NCI-H526 treated with DMSO at 0.1 percent for 48 hours (cell line): Measurements from ENCODE around the gene GPLD1.
"Not testable (repeated sequence)": the region's sequence is repeated elsewhere in the genome, so short reads cannot be mapped to it uniquely, and the experiment has no call there.

Source experiments
- DNase-seq: peaks from one replicate; lab custom pipeline; 2025; lab: John Stamatoyannopoulos, UW

Gene GPLD1, protein sequence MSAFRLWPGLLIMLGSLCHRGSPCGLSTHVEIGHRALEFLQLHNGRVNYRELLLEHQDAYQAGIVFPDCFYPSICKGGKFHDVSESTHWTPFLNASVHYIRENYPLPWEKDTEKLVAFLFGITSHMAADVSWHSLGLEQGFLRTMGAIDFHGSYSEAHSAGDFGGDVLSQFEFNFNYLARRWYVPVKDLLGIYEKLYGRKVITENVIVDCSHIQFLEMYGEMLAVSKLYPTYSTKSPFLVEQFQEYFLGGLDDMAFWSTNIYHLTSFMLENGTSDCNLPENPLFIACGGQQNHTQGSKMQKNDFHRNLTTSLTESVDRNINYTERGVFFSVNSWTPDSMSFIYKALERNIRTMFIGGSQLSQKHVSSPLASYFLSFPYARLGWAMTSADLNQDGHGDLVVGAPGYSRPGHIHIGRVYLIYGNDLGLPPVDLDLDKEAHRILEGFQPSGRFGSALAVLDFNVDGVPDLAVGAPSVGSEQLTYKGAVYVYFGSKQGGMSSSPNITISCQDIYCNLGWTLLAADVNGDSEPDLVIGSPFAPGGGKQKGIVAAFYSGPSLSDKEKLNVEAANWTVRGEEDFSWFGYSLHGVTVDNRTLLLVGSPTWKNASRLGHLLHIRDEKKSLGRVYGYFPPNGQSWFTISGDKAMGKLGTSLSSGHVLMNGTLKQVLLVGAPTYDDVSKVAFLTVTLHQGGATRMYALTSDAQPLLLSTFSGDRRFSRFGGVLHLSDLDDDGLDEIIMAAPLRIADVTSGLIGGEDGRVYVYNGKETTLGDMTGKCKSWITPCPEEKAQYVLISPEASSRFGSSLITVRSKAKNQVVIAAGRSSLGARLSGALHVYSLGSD

DNA sequence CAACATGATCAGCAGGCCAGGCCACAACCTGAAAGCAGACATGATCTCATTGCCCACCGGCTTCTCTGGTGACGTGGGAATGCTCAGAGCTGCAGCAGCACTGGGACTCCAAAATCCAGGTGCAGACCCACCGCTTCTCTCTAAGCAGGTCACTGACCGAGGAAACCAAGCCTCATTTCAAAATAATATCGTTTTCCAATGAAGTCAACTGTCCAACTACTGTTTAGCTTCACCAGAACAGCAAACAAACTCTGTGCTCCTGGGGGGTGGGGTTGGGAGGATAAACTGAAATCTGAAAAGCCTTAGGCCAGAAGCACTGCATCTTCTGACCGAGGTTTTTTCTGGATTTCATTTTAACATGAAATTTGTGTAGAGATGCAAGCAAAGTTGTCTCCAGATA lies at the start of gene GPLD1:
Gene GPLD1, minus strand, starts transcription at position 109 of the 400 bp plus-strand sequence. Its CDS starts 67 bp downstream, at position 42.
- DNase-seq, result no peak

DNA sequence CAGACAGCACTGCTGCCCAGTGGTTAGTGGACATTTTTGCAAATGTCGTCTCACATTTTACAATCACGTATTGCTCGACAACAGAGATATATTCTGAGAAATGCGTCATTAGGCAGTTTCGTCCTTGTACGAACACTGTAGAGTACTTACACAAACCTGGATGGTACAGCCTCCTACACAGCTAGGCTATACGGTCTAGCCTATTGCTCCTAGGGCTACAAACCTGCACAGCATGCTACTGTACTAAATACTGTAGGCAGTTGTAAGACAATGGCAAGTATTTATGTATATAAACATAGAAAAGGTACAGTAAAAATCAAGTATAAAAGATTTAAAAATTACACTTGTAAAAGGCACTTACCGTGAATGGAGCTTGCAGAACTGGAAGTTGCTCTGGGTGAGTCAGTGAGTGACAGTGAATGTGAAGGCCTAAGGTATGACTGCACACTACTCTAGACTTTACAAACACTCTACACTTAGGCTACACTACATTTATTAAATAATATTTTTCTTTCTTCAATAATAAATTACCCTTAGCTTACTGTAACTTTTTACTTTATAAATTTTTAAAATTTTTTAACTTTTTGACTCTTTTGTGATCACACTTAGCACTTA lies 48.5 kb upstream of the GPLD1 start:
- DNase-seq, result no peak

DNA sequence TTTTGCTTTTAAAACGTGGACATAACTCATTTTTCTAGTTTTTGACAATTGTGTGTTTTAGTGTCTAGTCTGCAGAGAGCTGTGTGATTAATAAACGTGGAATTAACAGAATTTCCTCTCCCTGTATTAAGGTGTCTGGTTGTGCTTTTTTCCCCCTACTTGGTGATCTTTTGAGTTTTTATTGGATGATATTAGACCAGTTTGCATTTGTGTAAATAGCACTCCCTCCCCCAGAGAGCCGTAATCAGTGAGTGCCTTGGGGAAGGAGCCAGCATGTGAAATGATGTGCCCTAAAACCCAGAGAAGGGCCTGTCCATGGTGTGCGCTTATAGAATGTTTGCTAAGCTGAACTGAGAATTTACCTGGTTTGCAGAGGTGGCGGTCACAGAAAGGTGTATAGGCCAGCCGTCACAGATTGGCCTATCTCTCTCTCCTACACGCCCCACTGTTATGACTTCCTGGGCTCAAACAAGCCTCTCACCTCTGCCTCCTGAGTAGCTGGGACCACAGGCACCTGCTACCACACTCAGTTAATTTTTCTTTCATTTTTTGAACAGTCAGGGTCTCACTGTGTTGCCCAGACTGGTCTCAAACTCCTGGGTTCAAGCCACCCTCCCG lies 47.8 kb upstream of the GPLD1 start:
- no peak for DNase-seq

DNA sequence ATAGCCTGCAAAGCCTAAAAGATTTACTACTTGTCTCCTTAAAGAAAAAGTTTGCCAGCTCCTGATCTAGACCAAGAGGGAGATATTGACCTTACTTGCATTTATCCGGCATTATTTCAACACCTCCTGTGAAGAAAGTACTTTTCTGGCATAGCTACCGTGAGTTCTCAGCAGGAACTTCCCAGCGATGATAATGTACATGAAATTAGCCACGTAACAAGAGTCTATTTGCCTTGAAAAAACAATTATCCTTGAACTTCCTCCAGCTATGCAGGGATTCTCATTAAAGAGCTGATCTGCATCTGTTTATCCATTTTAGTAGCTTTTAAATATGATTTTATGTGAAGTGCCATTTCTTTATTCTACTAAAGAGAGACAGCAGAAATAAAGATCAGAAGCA lies 47.1 kb upstream of the GPLD1 start:
- DNase-seq, result no peak

DNA sequence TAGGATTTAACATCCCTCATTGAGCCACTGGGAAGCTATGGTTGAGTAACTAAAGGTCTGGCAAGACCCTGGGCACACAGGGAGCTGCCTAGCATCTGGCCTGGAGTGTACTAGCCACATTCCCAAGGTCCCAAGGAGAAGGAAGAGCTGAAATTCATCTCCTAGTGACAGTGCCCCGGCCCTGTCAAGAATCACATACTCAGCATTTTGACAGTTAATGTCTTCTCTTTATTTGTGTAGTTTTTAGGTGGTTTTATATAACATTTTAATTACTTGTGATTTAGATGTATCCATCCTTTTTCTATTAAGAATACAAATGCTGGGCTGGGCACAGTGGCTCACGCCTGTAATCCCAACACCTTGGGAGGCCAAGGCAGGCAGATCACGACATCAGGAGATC lies 45.8 kb upstream of the GPLD1 start:
- no peak for DNase-seq

DNA sequence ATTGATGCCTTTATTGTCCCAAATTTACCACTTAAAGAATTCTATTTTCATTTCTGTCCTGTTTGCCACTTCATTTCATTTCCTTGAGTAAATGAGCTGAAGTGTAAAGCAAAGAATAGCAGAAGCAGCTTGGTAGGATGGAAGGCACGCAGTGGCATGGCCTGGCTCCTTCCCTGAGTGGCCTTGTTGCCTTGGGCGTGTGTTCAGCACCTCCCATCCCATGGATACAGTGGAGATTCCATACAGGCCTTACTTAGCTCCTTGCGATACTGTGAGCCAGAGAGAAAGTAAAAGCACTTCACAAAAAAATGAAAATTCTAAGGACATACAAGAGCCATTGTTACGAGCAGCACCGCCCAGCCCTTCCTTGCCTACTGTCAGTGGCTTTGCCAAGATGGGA lies 45.0 kb upstream of the GPLD1 start:
- no peak for DNase-seq

DNA sequence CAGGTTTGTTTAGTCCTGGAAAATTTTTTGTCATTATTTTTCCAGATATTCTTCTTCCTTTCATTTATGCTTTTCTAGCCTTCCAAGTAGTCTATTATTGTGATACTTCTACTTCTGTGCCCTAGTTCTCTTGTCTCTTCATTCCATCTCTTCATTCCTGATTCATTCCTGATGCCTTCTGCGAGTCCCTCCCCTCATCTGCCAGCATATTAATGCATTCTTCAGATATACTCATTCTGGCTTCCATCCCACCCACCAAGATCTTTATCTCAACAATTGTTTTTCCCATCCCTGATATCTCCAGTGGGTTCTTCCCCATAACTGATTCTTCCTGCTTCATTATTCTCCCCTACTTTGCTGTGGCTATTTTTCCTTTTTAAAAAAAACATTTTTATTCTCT lies 40.6 kb upstream of the GPLD1 start:
- DNase-seq, result no peak

DNA sequence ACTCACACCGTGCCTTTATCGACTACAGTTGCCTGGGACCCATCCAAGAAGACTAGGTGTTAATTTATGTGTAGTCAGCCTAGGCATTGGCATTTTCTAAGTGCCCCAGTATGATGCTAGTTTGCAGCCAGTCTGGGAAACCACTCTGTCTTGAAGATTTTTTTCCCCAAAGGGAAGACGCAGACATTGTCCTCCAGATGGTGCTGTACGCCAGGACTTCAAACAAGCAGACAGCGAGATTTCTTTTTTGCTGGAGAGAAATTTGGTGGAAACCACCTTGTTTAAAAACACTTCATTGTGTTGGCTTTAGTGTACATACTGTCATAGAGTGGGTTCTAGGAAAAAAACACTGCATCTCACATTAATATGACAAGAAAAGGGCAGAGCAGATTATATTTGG lies 35.4 kb upstream of the GPLD1 start:
- DNase-seq, result no peak

DNA sequence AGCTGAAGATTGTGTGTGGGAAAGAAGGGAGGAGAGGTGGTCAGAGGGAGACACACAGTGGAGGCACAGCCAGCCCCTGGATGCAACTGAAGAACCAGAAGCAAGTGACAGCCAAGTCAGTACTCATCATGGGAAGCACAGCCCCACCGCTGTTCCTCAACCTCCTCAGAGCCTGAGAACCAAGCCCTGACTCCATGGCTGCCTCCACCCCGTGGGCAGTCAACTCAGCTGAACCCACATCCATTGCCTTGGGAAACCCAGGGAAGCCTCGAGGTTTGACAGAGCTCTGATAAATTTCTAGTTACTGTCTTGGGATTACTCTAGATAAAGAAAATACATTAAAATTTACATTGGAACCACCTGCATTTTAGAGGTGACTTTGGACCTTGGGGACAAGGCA lies 35.0 kb upstream of the GPLD1 start:
- DNase-seq, result no peak

DNA sequence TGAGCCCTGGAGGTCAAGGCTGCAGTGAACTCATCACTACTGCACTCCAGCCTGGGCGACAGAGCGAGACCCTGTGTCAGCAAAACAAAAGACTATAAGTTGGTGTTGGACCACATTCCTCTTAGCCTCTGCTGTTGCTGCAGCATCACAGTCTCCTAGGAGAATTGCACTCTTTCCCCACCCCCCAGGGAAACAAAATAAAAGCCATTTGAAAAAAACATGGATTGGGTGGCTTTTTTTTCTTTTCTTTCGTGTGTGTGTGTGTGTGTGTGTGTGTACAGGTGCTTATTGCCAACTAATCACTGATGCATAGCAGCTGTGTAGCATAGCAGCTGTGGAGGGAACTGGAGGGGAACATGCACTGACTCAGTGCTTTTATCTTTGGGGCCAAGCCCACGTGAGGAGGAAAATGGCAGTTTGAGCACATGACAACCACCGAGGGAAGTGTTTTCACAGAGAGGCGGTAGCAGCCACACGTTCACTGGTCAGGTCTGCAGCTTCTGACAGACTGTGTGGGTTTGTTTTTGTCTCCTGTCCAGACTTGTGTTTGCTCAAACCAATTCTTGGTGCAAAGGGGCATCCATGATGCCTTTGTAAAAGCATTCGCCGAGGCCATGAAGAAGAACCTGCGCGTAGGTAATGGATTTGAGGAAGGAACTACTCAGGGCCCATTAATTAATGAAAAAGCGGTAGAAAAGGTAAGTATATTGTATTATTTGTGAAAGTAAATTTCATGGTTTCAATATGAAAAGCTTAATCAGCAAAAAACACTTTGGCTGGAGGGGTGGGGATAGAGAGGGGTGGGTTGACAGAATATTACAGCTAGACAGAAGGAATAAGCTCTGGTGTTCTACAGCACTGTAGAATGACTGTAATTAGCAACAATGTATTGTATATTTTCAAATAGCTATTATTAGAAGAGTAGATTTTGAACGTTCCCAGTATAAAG lies 33.1 kb upstream of the GPLD1 start:
- peak; percentile 6 for DNase-seq

DNA sequence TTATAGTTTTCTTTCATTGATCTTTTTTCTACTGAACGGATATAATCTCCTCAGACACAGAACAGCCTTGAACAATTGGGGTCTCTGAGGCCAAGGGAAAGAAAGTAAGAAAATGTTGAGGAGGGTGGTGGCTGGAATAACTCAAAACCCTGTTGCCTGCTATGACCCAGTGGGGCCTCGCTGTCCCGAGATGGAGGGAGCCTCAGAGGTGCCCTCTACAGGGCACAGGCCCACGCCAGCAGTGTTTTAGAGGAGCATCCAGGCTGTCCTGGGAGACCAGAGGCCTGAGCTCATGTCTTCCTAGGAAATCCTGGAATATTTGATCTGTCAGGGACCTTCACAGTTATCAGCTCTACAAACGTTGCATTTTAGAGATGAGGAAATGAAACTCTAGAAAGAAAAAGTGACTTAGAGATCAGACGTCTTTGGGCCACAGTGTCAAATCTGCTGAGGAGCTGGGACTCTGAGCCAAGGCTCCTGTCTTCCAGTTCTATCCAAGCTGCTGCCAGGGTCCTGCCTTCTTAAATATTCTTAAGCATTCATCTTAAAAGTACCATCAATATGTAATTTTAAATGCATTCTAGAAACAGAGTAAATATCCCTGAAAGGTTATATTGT lies 31.7 kb upstream of the GPLD1 start:
- no peak for DNase-seq

DNA sequence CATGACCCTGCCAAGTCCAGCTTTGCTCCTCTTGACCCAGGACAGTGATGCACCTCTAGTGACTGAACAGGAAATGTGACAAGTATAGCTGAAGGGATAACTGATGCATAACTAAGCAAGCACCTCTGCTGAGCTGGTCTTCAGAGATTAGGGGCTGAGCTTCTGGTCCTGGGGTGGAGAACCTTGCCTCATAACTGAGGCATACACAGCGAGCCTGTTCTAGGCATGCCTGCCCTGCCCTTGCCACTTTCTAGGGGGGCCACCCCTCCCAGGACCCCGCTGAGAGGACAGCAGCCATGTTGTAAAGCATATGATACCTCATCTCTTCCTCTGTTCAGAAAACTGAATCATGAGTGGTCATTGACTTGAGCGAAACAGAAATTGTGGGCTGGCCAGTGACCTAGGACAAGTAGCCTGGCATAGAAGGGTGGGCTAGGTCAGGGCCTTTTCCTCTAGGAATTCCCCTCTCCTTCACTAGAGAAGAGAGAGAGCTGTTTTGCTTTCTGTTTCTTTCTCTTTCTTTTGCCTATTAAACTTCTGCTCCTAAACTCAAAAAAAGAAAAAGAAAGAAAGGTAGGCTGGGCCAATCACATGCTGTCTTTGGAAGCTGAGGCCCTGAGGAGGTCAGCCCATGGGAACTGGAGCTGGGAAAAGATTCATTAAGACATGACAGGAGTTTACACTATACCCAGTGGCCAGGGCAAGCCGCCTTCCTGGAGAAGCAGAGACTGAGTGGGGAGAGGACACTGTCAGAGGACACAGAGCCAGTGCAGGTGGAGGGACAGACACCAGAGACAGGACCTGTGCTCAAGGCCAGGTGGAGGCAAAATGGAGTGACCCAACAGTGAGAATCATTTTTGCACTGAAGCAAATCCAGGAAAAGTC lies 28.5 kb upstream of the GPLD1 start:
- DNase-seq, result no peak

DNA sequence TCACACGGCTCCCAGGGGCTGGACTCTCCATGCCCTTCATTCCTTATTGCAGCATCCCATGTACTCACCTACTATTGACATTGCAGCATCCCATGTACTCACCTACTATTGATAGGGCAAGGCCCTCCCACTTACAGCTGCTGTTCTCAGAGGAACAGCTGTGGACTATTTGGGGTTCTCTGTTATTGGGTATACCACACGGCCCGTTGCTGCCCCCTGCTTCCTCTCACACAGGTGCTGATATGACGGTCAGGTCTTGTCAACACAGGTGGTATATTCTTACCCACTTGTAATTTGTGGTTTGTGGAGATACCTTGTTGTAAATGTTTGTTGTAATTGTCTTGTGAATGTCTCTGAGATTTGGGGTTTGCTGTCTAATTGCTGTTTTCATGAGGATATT lies 24.2 kb upstream of the GPLD1 start:
- DNase-seq, result no peak

DNA sequence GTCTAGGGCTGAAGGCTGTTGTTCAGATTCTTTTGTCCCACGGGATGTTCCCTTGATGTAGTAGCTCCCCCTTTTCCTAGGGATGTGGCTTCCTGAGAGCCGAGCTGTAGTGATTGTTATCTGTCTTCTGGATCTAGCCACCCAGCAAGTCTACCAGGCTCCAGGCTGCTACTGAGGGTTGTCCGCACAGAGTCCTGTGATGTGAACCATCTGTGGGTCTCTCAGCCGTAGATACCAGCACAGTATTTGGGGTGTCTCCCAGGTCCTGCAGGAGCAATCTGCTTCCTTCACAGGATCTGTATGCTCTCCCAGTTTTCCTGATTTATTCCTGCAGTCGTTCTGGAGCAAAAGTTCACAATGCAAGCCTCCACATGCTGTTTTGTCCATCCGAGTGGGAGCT lies 22.6 kb upstream of the GPLD1 start:
- not testable (repeated sequence) for DNase-seq

DNA sequence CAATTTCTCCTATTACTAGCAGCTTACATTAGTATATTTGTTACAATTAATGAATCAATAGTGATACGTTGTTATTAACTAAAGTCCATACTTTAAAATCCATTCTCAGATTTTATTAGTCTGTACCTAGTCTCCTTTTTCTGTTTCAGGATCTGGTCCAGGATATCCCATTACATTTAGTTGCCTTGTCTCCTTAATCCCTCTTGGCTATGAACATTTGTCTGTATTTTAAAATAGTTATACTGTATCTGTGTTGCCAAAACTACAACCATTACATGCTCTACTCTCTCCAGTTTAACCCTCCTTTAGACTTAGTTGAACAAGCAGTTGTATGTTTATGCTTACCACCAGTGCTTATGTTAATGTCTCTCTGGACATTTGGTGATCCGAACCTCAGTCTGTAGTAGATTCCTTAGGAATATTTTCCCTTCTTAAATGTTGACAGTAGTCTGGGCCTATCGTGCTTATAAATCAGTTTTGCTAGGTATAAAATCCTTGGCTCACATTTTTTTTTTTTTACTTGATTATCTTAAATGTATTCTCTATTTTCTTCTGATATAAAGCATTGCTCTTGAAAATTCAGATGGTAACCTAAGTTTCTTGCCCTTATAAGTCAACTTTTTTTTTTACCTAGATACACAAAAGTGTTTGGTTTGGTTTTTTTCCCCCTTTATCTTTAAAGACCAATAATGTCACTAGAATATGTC lies 17.6 kb upstream of the GPLD1 start:
- no peak for DNase-seq

DNA sequence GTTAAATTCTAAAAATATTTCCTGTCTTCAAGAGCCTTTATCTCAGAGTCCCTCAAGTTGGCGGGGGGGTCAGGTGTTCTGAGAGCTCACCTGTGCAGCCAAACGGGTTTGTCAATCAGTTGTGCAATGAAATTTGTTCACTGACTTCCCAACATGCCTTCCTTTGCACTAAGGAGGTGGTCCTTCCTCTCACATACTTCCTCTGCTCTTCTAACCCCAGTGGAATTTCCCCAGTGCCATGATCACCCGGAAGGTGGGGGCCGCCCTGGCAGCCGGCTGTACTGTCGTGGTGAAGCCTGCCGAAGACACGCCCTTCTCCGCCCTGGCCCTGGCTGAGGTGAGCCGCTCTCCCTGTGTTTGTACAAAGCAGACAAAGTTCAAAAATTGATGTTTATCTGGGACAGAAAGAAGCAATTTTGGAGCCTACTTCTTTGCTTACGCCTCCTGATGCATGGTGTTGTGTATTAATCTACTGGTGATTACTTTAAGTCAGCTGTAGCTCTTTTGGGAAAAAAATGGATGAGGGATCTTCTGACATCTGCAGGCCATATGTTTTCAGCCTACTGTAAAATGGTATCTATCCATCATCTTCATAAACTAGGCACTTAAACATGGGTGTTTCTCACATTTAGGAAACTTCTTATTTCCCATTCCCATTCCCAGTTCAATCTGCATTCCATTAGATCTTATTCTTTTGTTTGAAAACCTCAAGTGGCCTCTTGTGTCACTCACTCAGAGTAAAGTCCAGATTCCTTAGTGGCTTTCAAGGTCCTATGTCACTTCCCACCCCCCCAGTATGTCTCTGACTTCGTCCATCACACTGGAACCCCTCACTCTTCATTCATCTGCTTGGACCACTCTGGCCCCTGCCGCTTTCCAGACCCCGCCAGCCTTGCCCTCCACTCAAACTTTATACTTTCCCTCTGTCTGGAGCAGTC lies 15.5 kb upstream of the GPLD1 start:
- no peak for DNase-seq

DNA sequence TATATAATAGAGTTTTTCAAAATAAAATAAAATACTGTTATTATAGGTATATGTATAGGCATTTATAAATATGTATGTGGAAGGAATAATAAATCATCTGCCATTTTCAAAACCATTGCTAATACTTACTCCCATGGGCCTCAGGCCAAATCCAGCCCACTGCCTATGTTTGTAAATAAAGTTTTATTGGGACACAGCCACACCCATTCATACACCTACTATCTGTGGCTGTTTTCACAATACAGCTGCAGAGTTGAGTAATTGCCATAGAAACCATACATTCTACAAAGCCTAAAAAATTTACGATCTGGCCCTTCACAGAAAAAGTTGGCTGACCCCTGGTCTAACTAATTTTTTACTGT lies 14.9 kb upstream of the GPLD1 start:
- DNase-seq, result no peak

DNA sequence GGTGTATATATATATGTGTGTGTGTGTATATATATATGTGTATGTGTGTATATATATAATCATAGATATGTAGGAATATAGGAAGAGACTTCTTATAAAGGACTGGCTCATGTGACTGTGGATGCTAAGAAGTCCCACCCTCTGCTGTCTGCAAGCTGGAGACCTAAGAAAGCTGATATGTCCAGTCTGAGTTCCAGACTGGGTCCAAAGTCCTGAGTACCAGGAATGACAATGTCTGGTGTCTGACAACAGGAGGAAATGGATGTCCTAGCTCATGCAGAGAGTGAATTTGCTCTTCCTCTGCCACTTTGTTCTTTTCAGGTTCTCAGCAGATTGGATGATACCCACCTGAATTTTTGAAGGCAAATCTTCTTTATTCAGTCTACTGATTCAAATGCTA lies 12.5 kb upstream of the GPLD1 start:
- no peak for DNase-seq
